Measurements from ENCODE around the gene MMUT.

MMUT gene

DNA sequence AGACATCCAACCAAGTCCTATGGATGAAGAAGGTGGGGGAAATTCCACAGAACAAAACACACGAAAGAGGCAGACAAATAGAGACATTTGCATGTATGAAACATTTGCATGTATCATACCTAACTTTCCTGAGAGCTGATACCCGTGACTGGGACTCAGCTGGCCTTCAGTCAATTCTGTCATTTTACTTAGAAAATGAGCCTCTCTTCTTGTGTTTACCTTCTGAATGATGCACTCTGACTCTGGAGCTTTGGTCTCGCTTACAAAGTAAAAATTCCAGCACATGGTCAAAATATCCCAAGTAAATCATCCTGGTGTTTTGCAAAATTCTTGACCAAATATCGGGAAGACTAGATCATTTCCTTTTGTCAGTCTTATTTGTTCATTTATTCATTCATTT lies 46.9 kb downstream of the MMUT start:
- intact Hi-C loops (cut with DNase I; ENCODE audit: low total_unique reads) = no loop called here
- Histone ChIP-seq H3K4me3 (no peak overlapping the region), H3K36me3 (no peaks in the 10 kb centered on the region), H3K9me3 (no peaks in the 10 kb centered on the region), H3K27ac (no peak overlapping the region), H3K4me1 (no peaks in the 10 kb centered on the region), H3K27me3 (no peaks in the 10 kb centered on the region)
- TF ChIP-seq, protein P1, sequence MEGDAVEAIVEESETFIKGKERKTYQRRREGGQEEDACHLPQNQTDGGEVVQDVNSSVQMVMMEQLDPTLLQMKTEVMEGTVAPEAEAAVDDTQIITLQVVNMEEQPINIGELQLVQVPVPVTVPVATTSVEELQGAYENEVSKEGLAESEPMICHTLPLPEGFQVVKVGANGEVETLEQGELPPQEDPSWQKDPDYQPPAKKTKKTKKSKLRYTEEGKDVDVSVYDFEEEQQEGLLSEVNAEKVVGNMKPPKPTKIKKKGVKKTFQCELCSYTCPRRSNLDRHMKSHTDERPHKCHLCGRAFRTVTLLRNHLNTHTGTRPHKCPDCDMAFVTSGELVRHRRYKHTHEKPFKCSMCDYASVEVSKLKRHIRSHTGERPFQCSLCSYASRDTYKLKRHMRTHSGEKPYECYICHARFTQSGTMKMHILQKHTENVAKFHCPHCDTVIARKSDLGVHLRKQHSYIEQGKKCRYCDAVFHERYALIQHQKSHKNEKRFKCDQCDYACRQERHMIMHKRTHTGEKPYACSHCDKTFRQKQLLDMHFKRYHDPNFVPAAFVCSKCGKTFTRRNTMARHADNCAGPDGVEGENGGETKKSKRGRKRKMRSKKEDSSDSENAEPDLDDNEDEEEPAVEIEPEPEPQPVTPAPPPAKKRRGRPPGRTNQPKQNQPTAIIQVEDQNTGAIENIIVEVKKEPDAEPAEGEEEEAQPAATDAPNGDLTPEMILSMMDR (IDR thresholded peaks at IDR 0.05) = no peak
- no peak for DNase-seq

DNA sequence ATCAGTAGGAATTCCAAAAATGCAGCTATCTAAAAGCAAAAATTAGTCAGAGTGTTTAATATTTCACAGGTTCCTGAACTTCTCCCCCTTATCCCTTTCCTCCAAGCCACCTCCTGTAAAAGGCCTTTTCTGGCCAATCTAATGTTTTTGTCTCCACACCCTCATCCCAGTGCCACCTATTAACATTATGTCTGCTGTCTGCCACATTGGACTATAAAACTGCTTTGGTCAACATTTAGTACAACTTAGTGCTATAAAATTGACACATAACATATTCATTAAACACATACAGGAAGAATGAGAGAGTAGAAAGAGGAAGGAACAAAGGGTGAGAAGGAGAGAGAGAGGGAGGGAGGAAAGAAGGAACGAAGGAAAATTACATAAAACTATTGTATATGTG lies 47.7 kb downstream of the MMUT start:
- TF ChIP-seq, protein P1 (IDR thresholded peaks at IDR 0.05) = no peak
- intact Hi-C loops (cut with DNase I; ENCODE audit: low total_unique reads) = no loop called here

DNA sequence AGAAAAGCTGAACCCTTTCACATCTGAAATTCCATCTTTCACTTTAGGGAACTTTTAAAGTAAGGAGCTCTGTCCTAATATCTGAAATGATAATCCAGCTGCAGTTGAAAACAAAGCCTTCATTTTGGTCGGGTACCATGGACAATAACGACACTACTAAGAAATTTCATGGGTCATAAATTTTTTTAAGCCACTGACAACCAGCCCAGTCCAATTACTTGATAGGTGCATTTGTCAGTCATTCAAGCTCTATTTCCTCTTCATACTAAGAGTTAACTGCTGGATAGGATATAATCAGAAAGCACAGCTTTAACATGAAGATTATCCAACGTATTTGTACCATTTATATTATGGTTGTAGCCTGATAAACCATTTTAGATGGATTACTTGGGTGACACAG lies 52.5 kb downstream of the MMUT start:
- TF ChIP-seq, protein P1 (IDR thresholded peaks at IDR 0.05) = no peak
- H3K4me3 ChIP-seq = no peak overlapping the region
- no peaks in the 10 kb centered on the region for H3K36me3 ChIP-seq
- intact Hi-C loops (cut with DNase I; ENCODE audit: low total_unique reads) = no loop called here
- no peak overlapping the region for H3K27ac ChIP-seq
- no peaks in the 10 kb centered on the region for H3K27me3 ChIP-seq
- no peak for DNase-seq
- H3K9me3 ChIP-seq = no peaks in the 10 kb centered on the region
- H3K4me1 ChIP-seq = no peaks in the 10 kb centered on the region

More for the DNA sequence above, 47.7 kb downstream of the MMUT start:
- H3K9me3 ChIP-seq = no peaks in the 10 kb centered on the region
- H3K36me3 ChIP-seq = no peaks in the 10 kb centered on the region
- no peaks in the 10 kb centered on the region for H3K4me1 ChIP-seq
- H3K27me3 ChIP-seq = no peaks in the 10 kb centered on the region
- no peak overlapping the region for H3K4me3 ChIP-seq
- H3K27ac ChIP-seq = no peak overlapping the region
- DNase-seq = no peak

DNA sequence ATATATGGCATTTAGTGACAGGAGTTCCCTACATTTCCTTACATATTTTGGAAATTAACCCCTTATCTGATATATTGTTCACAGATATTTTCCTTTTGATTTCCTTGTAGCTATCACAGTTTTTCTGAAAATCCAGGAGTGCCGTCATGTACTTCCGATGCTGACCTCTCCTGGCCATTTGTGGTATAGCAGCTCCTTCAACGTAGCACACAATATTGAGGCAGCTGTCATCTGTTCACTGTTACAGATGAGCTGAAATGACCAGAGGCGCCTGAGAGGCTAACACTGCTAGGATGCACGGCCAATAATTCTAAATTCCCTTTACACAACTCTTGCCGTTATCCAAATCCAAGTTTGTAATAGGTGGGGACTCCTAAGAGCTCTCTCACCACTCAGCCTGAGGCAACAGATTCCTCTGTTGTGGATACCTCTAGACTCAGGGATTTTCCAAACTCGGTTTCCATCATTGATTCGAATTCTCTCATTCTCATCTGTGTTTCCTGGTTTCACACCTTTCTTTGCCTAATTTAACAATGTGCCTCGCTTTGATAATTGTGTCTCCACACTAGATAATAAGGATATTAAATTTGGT lies 53.0 kb downstream of the MMUT start:
- Histone ChIP-seq H3K27ac (no peak overlapping the region), H3K9me3 (no peaks in the 10 kb centered on the region), H3K4me1 (no peaks in the 10 kb centered on the region), H3K36me3 (no peaks in the 10 kb centered on the region), H3K27me3 (no peaks in the 10 kb centered on the region), H3K4me3 (no peak overlapping the region)
- peak; percentile 67 to 80 for DNase-seq
- TF ChIP-seq, protein P1 (IDR thresholded peaks at IDR 0.05) = peak; percentile 62 to 79
- intact Hi-C loops (cut with DNase I; ENCODE audit: low total_unique reads) = no loop called here

DNA sequence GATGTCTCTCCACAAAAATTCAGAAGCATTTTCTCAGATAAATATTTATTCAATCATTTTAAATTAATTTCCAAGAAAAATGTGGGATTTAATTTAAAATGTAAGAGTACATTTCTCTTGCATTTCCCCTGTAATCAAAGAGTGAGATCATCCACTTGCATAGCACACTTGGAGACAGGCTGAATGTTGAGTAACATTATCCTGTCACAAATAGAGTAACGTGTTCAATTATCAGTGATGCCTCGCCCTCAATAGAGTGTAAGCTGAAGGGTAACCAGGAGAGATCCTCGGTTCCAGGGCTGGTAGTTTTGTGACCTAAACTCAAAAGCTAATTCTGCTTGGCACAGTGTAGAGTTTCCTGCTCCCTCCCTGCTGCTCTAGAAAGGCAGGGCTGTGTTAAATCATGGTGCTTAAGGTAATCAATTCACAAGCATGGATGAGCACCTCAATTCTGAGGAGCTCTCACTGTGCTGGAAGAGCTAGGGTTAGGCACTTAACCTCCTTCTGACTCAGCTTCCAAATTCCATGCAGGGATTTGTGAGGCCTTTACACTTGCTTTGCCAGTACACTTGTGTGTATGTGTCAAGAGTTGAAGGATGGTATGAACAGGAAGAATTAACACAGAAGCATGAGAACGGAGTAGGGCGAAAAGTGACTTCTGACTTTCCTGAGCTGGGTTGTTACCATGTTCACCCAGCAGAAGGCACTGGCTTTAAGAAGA lies 56.6 kb downstream of the MMUT start:
- intact Hi-C loops (cut with DNase I; ENCODE audit: low total_unique reads) = no loop called here

More for the DNA sequence above, 56.6 kb downstream of the MMUT start:
- Histone ChIP-seq H3K36me3 (no peaks in the 10 kb centered on the region), H3K27me3 (no peaks in the 10 kb centered on the region), H3K4me1 (no peaks in the 10 kb centered on the region), H3K4me3 (no peak overlapping the region), H3K27ac (no peak overlapping the region), H3K9me3 (no peaks in the 10 kb centered on the region)
- TF ChIP-seq, protein P1 (IDR thresholded peaks at IDR 0.05) = no peak
- DNase-seq = no peak
